Pons (tissue), 1 donor: ENCODE measurements around the gene REXO4.
"Not testable (repeated sequence)": the region's sequence is repeated elsewhere in the genome, so short reads cannot be mapped to it uniquely, and the experiment has no call there.

Experiments used
- DNase-seq: peaks from one replicate; pipeline ENCODE4 v3.0.0-alpha.2; 2016; ENCODE audit warnings: low spot score

The REXO4 gene

GRCh38 chr9:133417541-133418461, at the start of gene REXO4:
REXO4 (minus strand) TSS chr9:133418010; CDS start chr9:133417844, 166 bp downstream.
- DNase-seq = peak; percentile 46

GRCh38 chr9:133467101-133467500, 49.3 kb upstream of the REXO4 start:
- DNase-seq = no peak

GRCh38 chr9:133465984-133466383, 48.2 kb upstream of the REXO4 start:
- DNase-seq = no peak

- DNase-seq = no peak
These were observed 46.8 kb upstream of the REXO4 start for GRCh38 chr9:133464638-133465037.

- no peak for DNase-seq
These were observed 46.2 kb upstream of the REXO4 start for GRCh38 chr9:133463864-133464615.

GRCh38 chr9:133463234-133463863, 45.5 kb upstream of the REXO4 start:
- no peak for DNase-seq

- DNase-seq = no peak
These were observed 44.2 kb upstream of the REXO4 start for GRCh38 chr9:133461975-133462374.

GRCh38 chr9:133460405-133461175, 42.8 kb upstream of the REXO4 start:
- DNase-seq = peak; percentile 43

GRCh38 chr9:133459476-133460404, 41.9 kb upstream of the REXO4 start, which contains the start of gene CACFD1:
CACFD1 (plus strand) TSS chr9:133459978; CDS start chr9:133460067, 89 bp downstream.
- DNase-seq = peak; percentile 93

GRCh38 chr9:133458643-133459312, 41.0 kb upstream of the REXO4 start:
- DNase-seq = peak; percentile 19

- DNase-seq = no peak
These were observed 39.9 kb upstream of the REXO4 start for GRCh38 chr9:133457748-133458147.

GRCh38 chr9:133457233-133457632, 39.4 kb upstream of the REXO4 start:
- DNase-seq = no peak

GRCh38 chr9:133456409-133456808, 38.6 kb upstream of the REXO4 start:
- no peak for DNase-seq

GRCh38 chr9:133455936-133456335, 38.1 kb upstream of the REXO4 start:
- no peak for DNase-seq

GRCh38 chr9:133454943-133455673, 37.3 kb upstream of the REXO4 start:
- DNase-seq = no peak

- no peak for DNase-seq
These were observed 36.5 kb upstream of the REXO4 start for GRCh38 chr9:133454325-133454724.

- DNase-seq = peak; percentile 34
These were observed 35.8 kb upstream of the REXO4 start for GRCh38 chr9:133453651-133454050.

- DNase-seq = no peak
These were observed 34.8 kb upstream of the REXO4 start for GRCh38 chr9:133452562-133452961.

- DNase-seq = not testable (repeated sequence)
These were observed 34.1 kb upstream of the REXO4 start for GRCh38 chr9:133451865-133452264.
